ENCODE results near the gene PHETA1.

DNA sequence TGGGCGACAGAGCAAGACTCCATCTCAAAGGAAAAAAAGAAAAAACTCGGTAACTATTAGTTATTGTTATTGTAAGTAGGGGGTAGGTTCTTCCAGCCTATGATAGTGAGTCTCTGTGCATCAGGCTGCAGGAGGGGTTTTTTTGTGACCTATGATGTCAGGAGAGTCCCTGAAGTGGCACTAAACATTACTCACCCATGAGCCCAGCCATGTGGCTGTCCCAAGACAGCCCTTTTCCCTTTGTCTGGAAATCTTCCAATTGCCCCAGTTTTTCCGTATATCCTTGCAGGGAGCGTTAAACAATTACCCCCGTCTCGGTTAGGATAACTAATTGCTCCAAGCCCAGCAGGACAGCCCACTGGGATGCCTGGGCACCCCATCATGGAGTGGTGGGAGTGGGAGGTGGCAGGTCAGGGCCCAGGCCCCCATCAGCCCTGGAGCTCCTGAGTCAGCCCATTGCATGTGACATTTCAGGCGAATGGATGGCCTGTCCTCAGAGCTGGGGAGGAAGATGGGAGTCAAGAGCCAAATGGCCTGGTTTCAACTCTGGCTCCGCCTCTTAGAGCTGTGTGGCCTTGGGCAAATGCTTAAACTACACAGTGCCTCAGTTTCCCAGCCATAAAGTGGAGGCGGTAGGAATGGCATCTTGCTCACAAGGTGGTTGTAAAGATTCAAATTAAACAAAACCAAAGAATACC lies 16.4 kb downstream of the PHETA1 start:
- TF ChIP-seq, protein P1, sequence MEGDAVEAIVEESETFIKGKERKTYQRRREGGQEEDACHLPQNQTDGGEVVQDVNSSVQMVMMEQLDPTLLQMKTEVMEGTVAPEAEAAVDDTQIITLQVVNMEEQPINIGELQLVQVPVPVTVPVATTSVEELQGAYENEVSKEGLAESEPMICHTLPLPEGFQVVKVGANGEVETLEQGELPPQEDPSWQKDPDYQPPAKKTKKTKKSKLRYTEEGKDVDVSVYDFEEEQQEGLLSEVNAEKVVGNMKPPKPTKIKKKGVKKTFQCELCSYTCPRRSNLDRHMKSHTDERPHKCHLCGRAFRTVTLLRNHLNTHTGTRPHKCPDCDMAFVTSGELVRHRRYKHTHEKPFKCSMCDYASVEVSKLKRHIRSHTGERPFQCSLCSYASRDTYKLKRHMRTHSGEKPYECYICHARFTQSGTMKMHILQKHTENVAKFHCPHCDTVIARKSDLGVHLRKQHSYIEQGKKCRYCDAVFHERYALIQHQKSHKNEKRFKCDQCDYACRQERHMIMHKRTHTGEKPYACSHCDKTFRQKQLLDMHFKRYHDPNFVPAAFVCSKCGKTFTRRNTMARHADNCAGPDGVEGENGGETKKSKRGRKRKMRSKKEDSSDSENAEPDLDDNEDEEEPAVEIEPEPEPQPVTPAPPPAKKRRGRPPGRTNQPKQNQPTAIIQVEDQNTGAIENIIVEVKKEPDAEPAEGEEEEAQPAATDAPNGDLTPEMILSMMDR (IDR thresholded peaks at IDR 0.05; ENCODE audit: poor library complexity, severe bottlenecking): no peak
- TF ChIP-seq SMC3 (conservative IDR thresholded peaks at IDR 0.05; ENCODE audit: poor library complexity): no peak
- no peak for TF ChIP-seq TAF1 (IDR thresholded peaks at IDR 0.05; ENCODE audit: low read depth)
- no peak for TF ChIP-seq RAD21 (conservative IDR thresholded peaks at IDR 0.05)
- no peak for TF ChIP-seq EP300 (conservative IDR thresholded peaks at IDR 0.05; ENCODE audit: poor library complexity, severe bottlenecking)
- TF ChIP-seq POLR2AphosphoS5 (IDR thresholded peaks at IDR 0.05): no peak
- no peak for TF ChIP-seq EZH2 (IDR thresholded peaks at IDR 0.05; ENCODE audit: borderline replicate concordance, insufficient read depth, low read length, poor library complexity, severe bottlenecking)
- no peak for TF ChIP-seq MXI1 (conservative IDR thresholded peaks at IDR 0.05; ENCODE audit: poor library complexity, severe bottlenecking)
